Body of pancreas (tissue), 4 donors: Measurements from ENCODE around the gene AMER2.

Experiments
- POLR2A ChIP-seq, 3 donors: fragments of 450-650 bp; IDR thresholded peaks; one replicate each; pipeline ENCODE4 v1.6.1; 2016; ENCODE audit warnings: antibody characterized with exemption in 3 of 3, mild to moderate bottlenecking in 2 of 3
- TF ChIP-seq, protein P1 (sequence below), 7 experiments: fragments of 450-650 bp in 4 of 7; fragments of 200-600 bp in 3 of 7; sonication (generic) in 3 of 7; IDR thresholded peaks; one replicate each; pipeline ENCODE4 v1.5.1; 2016 to 2019; ENCODE audit warnings: antibody characterized with exemption in 7 of 7

DNA sequence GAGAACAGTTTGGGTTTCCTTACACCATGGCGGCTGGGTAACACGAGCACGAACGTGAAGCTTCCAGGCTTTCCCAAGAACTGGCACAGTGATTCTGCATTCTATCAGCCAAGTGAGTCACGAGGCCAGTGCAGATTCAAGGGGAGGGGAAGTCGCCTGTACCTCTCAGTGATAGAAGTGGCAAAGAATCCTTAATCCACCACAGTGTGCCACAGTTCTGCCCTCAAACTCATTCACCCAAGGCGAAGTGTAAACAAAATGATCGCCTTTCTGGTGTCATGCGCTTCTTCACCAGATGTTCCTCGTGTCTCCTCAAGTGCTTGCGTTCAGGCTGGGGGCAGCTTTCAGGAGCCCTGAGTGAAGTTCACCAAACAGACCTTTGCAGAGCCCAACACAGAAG, 24.9 kb upstream of the AMER2 start:
- TF ChIP-seq POLR2A (IDR thresholded peaks at IDR 0.05) = no peak
- TF ChIP-seq, protein P1, sequence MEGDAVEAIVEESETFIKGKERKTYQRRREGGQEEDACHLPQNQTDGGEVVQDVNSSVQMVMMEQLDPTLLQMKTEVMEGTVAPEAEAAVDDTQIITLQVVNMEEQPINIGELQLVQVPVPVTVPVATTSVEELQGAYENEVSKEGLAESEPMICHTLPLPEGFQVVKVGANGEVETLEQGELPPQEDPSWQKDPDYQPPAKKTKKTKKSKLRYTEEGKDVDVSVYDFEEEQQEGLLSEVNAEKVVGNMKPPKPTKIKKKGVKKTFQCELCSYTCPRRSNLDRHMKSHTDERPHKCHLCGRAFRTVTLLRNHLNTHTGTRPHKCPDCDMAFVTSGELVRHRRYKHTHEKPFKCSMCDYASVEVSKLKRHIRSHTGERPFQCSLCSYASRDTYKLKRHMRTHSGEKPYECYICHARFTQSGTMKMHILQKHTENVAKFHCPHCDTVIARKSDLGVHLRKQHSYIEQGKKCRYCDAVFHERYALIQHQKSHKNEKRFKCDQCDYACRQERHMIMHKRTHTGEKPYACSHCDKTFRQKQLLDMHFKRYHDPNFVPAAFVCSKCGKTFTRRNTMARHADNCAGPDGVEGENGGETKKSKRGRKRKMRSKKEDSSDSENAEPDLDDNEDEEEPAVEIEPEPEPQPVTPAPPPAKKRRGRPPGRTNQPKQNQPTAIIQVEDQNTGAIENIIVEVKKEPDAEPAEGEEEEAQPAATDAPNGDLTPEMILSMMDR (IDR thresholded peaks at IDR 0.05) = no peak
